Transverse colon (tissue), 4 donors: ENCODE results near the gene MGME1. TPM values are rescaled to one million over a fixed set of nuclear protein-coding genes. Genes with fewer than 3 reads are reported as not detected.

Experiments used
- DNase-seq: peaks from one replicate; pipeline ENCODE4 v3.0.0-alpha.2; 2019
- H3K27ac ChIP-seq, 4 donors: fragments of 200-600 bp; sonication (generic); 2 replicates each; pipeline ENCODE4 v1.5.1; 2016 to 2018; ENCODE audit warnings: inconsistent platforms in 4 of 4
- H3K27me3 ChIP-seq: fragments of 200-600 bp; sonication (generic); 2 replicates; pipeline ENCODE4 v1.5.1; 2017; ENCODE audit warnings: inconsistent platforms
- H3K36me3 ChIP-seq, 4 donors: fragments of 200-600 bp; sonication (generic); 2 replicates each; pipeline ENCODE4 v1.5.1; 2017 to 2019; ENCODE audit warnings: inconsistent platforms in 4 of 4
- H3K4me1 ChIP-seq, 4 donors: fragments of 200-600 bp; sonication (generic); 2 replicates each; pipeline ENCODE4 v1.5.1; 2017 to 2020; ENCODE audit warnings: inconsistent platforms in 4 of 4
- H3K4me3 ChIP-seq, 4 donors: fragments of 200-600 bp; sonication (generic); 1 replicate in 1 of 4; 2 replicates in 3 of 4; pipeline versions ENCODE4 v1.5.1 to v1.6.1; 2017 to 2019; ENCODE audit warnings: inconsistent platforms in 4 of 4
- H3K9me3 ChIP-seq, 2 donors: fragments of 200-600 bp; sonication (generic); 2 replicates each; pipeline ENCODE4 v1.5.1; 2017 to 2019; ENCODE audit warnings: inconsistent platforms in 2 of 2
- EP300 ChIP-seq: sonication (generic); formaldehyde crosslinking; IDR thresholded peaks from one replicate; pipeline ENCODE4 v1.6.1; 2017; ENCODE audit warnings: antibody characterized with exemption, low read depth
- POLR2A ChIP-seq: fragments of 450-650 bp; IDR thresholded peaks from one replicate; pipeline ENCODE4 v1.6.1; 2016; ENCODE audit warnings: antibody characterized with exemption, mild to moderate bottlenecking, moderate library complexity
- POLR2AphosphoS5 ChIP-seq, 3 donors: sonication (generic); formaldehyde crosslinking; IDR thresholded peaks; one replicate each; pipeline ENCODE4 v1.6.1; 2016; ENCODE audit warnings: antibody characterized with exemption in 3 of 3
- WGBS, 2 donors: methylation state at CpG; one replicate each; pipeline ENCODE4 v1.1.5; 2018; ENCODE audit warnings: low coverage in 1 of 2; 5-methylcytosine and 5-hydroxymethylcytosine counted together
- in situ Hi-C, 4 donors: fragments of 200-750 bp; cut with MboI; loops; one replicate each; pipeline versions ENCODE4 v1.15.0 to v1.15.1; 2017; ENCODE audit warnings: low sequenced_read_pairs in 3 of 4, low pct_ligation_motif_present in 1 of 4, low pct_unique_long_range_greater_than_20kb in 1 of 4
- intact Hi-C: fragments of 100-400 bp; cut with DNase I; formaldehyde crosslinking; loops from one replicate; pipeline ENCODE4 v1.15.1; 2023; ENCODE audit warnings: low total_unique reads
- total RNA-seq, 4 donors: library from RNA; depleted of rRNA; stranded (reverse); fragments of >200 nt; gene quantifications; one replicate each; pipeline ENCODE4 v1.1.0, GENCODE V29; 2016
- TF ChIP-seq, protein P1 (sequence below), 5 experiments: fragments of 200-600 bp in 3 of 5; fragments of 450-650 bp in 2 of 5; sonication (generic) in 3 of 5; IDR thresholded peaks; 1 replicate in 2 of 5; 2 replicates in 3 of 5; pipeline ENCODE4 v1.5.1; 2016 to 2017; ENCODE audit warnings: antibody characterized with exemption in 5 of 5, inconsistent platforms in 3 of 5, mild to moderate bottlenecking in 2 of 5, moderate library complexity in 1 of 5

The MGME1 gene
- total RNA-seq, 4 donors from 2014 or later = 4.1 to 18.8 (median 14.3) TPM

- Histone ChIP-seq H3K4me1 (peaks cover 0 to 25% (median 10%) of the 10 kb centered on the region in 4 donors), H3K36me3 (no peaks in the 10 kb centered on the region), H3K27me3 (no peaks in the 10 kb centered on the region), H3K27ac (no peak overlapping the region), H3K4me3 (no peak overlapping the region), H3K9me3 (no peaks in the 10 kb centered on the region)
- in situ Hi-C loops (loop anchor here in 1 of 4 donors (25.0 kb wide), 1 partner anchor 476 kb away; no protein-coding TSS in a partner anchor), intact Hi-C loops (no loop called here)
- no peak for DNase-seq
- 95% methylated on average over 3 of the region's 3 CpGs; no CpG with 5 or more reads in 1 of the 2 donors for WGBS, 2 donors
- TF ChIP-seq EP300 (no peak), POLR2AphosphoS5 (IDR thresholded peaks at IDR 0.05) (no peak), POLR2A (no peak)
- TF ChIP-seq, protein P1, sequence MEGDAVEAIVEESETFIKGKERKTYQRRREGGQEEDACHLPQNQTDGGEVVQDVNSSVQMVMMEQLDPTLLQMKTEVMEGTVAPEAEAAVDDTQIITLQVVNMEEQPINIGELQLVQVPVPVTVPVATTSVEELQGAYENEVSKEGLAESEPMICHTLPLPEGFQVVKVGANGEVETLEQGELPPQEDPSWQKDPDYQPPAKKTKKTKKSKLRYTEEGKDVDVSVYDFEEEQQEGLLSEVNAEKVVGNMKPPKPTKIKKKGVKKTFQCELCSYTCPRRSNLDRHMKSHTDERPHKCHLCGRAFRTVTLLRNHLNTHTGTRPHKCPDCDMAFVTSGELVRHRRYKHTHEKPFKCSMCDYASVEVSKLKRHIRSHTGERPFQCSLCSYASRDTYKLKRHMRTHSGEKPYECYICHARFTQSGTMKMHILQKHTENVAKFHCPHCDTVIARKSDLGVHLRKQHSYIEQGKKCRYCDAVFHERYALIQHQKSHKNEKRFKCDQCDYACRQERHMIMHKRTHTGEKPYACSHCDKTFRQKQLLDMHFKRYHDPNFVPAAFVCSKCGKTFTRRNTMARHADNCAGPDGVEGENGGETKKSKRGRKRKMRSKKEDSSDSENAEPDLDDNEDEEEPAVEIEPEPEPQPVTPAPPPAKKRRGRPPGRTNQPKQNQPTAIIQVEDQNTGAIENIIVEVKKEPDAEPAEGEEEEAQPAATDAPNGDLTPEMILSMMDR (IDR thresholded peaks at IDR 0.05) = no peak
Observed at GRCh38 chr20:17987988-17988387, 19.2 kb downstream of the MGME1 start.

GRCh38 chr20:17990278-17990972 is 21.6 kb downstream of the MGME1 start:
- in situ Hi-C loops (loop anchor here in 2 of 4 donors (10.0 to 25.0 kb wide), 2 partner anchors 476 to 478 kb away; no protein-coding TSS in a partner anchor), intact Hi-C loops (no loop called here)
- H3K9me3 ChIP-seq = no peaks in the 10 kb centered on the region
- H3K4me3 ChIP-seq = no peak overlapping the region
- no peaks in the 10 kb centered on the region for H3K27me3 ChIP-seq
- no peak for DNase-seq
- H3K4me1 ChIP-seq = peaks cover 0 to 22% (median 5%) of the 10 kb centered on the region in 4 donors
- no peaks in the 10 kb centered on the region for H3K36me3 ChIP-seq
- WGBS, 2 donors = 84 to 96% methylated on average over 7 to 10 of the region's 10 CpGs
- peak overlapping the region in 1 of 4 donors; percentile 39 for H3K27ac ChIP-seq
- TF ChIP-seq, protein P1 (IDR thresholded peaks at IDR 0.05) = no peak
- TF ChIP-seq EP300 = no peak
- TF ChIP-seq POLR2AphosphoS5 (IDR thresholded peaks at IDR 0.05) = no peak
- TF ChIP-seq POLR2A = no peak

DNA sequence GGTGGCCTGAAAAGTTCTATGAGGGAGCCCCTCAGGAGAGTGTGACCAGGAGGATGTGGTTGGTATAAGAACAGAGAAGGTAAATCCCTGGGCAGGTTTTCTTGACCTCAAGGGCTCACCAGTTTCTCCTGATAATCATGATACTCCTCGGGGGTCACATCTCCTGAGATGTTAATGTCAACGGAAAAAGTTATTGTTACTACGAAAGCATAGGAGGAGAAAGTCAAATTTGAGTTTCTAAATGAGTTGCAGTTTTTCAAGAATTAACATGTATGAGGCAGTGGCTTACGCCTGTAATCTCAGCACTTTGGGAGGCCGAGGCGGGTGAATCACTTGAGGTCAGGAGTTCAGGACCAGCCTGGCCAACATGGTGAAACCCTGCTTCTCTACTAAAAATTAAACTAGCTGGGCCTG is 23.4 kb downstream of the MGME1 start:
- no peak overlapping the region for H3K27ac ChIP-seq
- intact Hi-C loops (no loop called here), in situ Hi-C loops (loop anchor here in 2 of 4 donors (10.0 to 25.0 kb wide), 2 partner anchors 477 to 480 kb away; no protein-coding TSS in a partner anchor)
- TF ChIP-seq, protein P1 (IDR thresholded peaks at IDR 0.05) = no peak
- no peak for TF ChIP-seq EP300
- no peak for TF ChIP-seq POLR2AphosphoS5 (IDR thresholded peaks at IDR 0.05)
- TF ChIP-seq POLR2A = no peak
- H3K36me3 ChIP-seq = no peaks in the 10 kb centered on the region
- H3K27me3 ChIP-seq = no peaks in the 10 kb centered on the region
- DNase-seq = no peak
- H3K4me3 ChIP-seq = no peak overlapping the region
- peaks cover 0 to 20% (median 3%) of the 10 kb centered on the region in 4 donors for H3K4me1 ChIP-seq
- 73 to 83% methylated on average over 6 of the region's 6 CpGs for WGBS, 2 donors
- H3K9me3 ChIP-seq = no peaks in the 10 kb centered on the region

GRCh38 chr20:17992847-17993513 is 24.2 kb downstream of the MGME1 start:
- DNase-seq = no peak
- H3K4me1 ChIP-seq = peaks cover 0 to 20% (median 3%) of the 10 kb centered on the region in 4 donors
- TF ChIP-seq, protein P1 (IDR thresholded peaks at IDR 0.05) = no peak
- TF ChIP-seq POLR2A (no peak), EP300 (no peak), POLR2AphosphoS5 (IDR thresholded peaks at IDR 0.05) (no peak)
- intact Hi-C loops = no loop called here
- no peaks in the 10 kb centered on the region for H3K27me3 ChIP-seq
- WGBS, 2 donors = 50 to 58% methylated on average over 4 to 5 of the region's 5 CpGs
- in situ Hi-C loops = loop anchor here in 2 of 4 donors (10.0 to 25.0 kb wide), 2 partner anchors 478 to 481 kb away; no protein-coding TSS in a partner anchor
- no peaks in the 10 kb centered on the region for H3K36me3 ChIP-seq
- no peak overlapping the region for H3K4me3 ChIP-seq
- no peaks in the 10 kb centered on the region for H3K9me3 ChIP-seq
- no peak overlapping the region for H3K27ac ChIP-seq
